HepG2 (cell line): Measurements from ENCODE around the gene LDAH. TPM values are rescaled to one million over a fixed set of nuclear protein-coding genes. Genes with fewer than 3 reads are reported as not detected.

Experiments
- ATAC-seq: fragments of 200-7000 bp; cut with Tn5 transposase; 3 replicates; pipeline ENCODE4 v1.9.1; 2020; ENCODE audit warnings: mild to moderate bottlenecking, moderate library complexity
- BruUV-seq: library from RNA; stranded (reverse); fragments of 400-500 nt; replicated peaks from 2 replicates; lab custom pipeline; 2021; lab: Mats Ljungman, UMichigan
- CTCF ChIA-PET: fragments of 300-600 bp; formaldehyde crosslinking; extraction: SDS; loops from one replicate; lab custom pipeline; 2021; ENCODE audit warnings: low total read pairs, inconsistent platforms, low intra/inter-chr PET ratio; lab: Yijun Ruan, JAX
- POLR2A ChIA-PET: fragments of 350-600 bp; sonication (Branson Sonifier 250); formaldehyde crosslinking; loops from one replicate; lab custom pipeline; 2020; ENCODE audit warnings: antibody characterized with exemption, inconsistent platforms; lab: Yijun Ruan, JAX
- DNase-seq: peaks from one replicate; pipeline ENCODE4 v3.0.0-alpha.2; 2015; ENCODE audit warnings: low spot score
- FAIRE-seq: peaks from 3 replicates; lab custom pipeline; 2011; peaks lifted over from hg19 to GRCh38; lab: Jason Lieb, UNC
- H2AFZ ChIP-seq: one replicate; pipeline ENCODE4 v1.6.1; 2011; ENCODE audit warnings: low read length, inconsistent platforms
- H3K27ac ChIP-seq: fragments of 300-600 bp; 3 replicates; pipeline ENCODE4 v1.8.0; 2011; ENCODE audit warnings: mixed run types, mild to moderate bottlenecking, mixed read lengths, low read length, inconsistent platforms; ENCODE audit not compliant: insufficient read depth; ENCODE audit errors: extremely low read length
- H3K27me3 ChIP-seq, 2 experiments: fragments of 200-600 bp in 1 of 2; 2 replicates in 1 of 2; 3 replicates in 1 of 2; pipeline versions ENCODE4 v1.6.0 to v1.8.0; 2011; ENCODE audit warnings: low read length in 2 of 2, mild to moderate bottlenecking in 2 of 2, moderate library complexity in 2 of 2, inconsistent platforms in 1 of 2; ENCODE audit not compliant: insufficient read depth in 2 of 2, control insufficient read depth in 1 of 2
- H3K36me3 ChIP-seq, 2 experiments: fragments of 200-600 bp in 1 of 2; replicated peaks in 1 of 2; 2 replicates in 1 of 2; 3 replicates in 1 of 2; pipeline versions ENCODE4 v1.5.1 to v1.8.0; 2011; ENCODE audit warnings: low read length in 2 of 2, inconsistent platforms in 1 of 2; ENCODE audit not compliant: insufficient read depth in 2 of 2, control insufficient read depth in 1 of 2
- H3K4me1 ChIP-seq: 2 replicates; pipeline ENCODE4 v1.5.1; 2012; ENCODE audit warnings: low read length, inconsistent platforms; ENCODE audit not compliant: insufficient read depth
- H3K4me2 ChIP-seq: 2 replicates; pipeline ENCODE4 v1.6.0; 2011; ENCODE audit warnings: low read depth, low read length, inconsistent platforms
- H3K4me3 ChIP-seq, 3 experiments: fragments of 200-600 bp in 1 of 3; sonication (generic), shearing (Covaris generic) in 1 of 3; replicated peaks in 1 of 3; 2 replicates each; pipeline ENCODE4 v1.5.1; 2011 to 2016; ENCODE audit warnings: low read length in 3 of 3, inconsistent platforms in 2 of 3, low read depth in 2 of 3, mild to moderate bottlenecking in 2 of 3, control low read depth in 1 of 3, mixed read lengths in 1 of 3; ENCODE audit not compliant: insufficient read depth in 1 of 3
- H3K79me2 ChIP-seq: one replicate; pipeline ENCODE4 v1.6.1; 2011; ENCODE audit warnings: low read length, inconsistent platforms; ENCODE audit not compliant: insufficient read depth
- H3K9ac ChIP-seq: 2 replicates; pipeline ENCODE4 v1.6.0; 2011; ENCODE audit warnings: mild to moderate bottlenecking, low read depth, low read length, inconsistent platforms; ENCODE audit not compliant: insufficient read depth
- H3K9me3 ChIP-seq: 2 replicates; pipeline ENCODE4 v1.5.1; 2012; ENCODE audit warnings: mild to moderate bottlenecking, low read length
- H4K20me1 ChIP-seq: 2 replicates; pipeline ENCODE4 v1.6.0; 2011; ENCODE audit warnings: inconsistent platforms, mild to moderate bottlenecking, low read length, moderate library complexity; ENCODE audit not compliant: insufficient read depth
- BHLHE40 ChIP-seq: IDR thresholded peaks from 2 replicates; pipeline ENCODE4 v1.6.1; 2011; ENCODE audit warnings: low read length, improper control_type of control experiment
- ELK4 ChIP-seq: sonication (generic); formaldehyde crosslinking; IDR thresholded peaks from 2 replicates; pipeline ENCODE4 v1.9.0; 2021; ENCODE audit warnings: missing genetic modification reagents, borderline replicate concordance
- MTF2 ChIP-seq: sonication (generic); formaldehyde crosslinking; IDR thresholded peaks from 2 replicates; pipeline ENCODE4 v1.5.0; 2020; ENCODE audit warnings: missing genetic modification reagents, borderline replicate concordance
- REPIN1 ChIP-seq: sonication (generic); formaldehyde crosslinking; IDR thresholded peaks from 2 replicates; pipeline ENCODE4 v1.8.0; 2022; ENCODE audit warnings: missing genetic modification reagents, low read depth, mild to moderate bottlenecking, borderline replicate concordance
- SALL1 ChIP-seq: sonication (generic); formaldehyde crosslinking; IDR thresholded peaks from 2 replicates; pipeline ENCODE4 v1.8.0; 2022; ENCODE audit warnings: mild to moderate bottlenecking, missing genetic modification reagents
- ZNF317 ChIP-seq: sonication (generic); formaldehyde crosslinking; IDR thresholded peaks from 2 replicates; pipeline ENCODE4 v1.5.0; 2020; ENCODE audit warnings: mild to moderate bottlenecking, missing genetic modification reagents
- WGBS: methylation state at CpG from one replicate; pipeline ENCODE4 v1.1.6; 2017; ENCODE audit warnings: low lambda C conversion rate; 5-methylcytosine and 5-hydroxymethylcytosine counted together
- in situ Hi-C: cut with HindIII; loops from 2 replicates; pipeline ENCODE4 v1.10.0; 2017; ENCODE audit warnings: low pct_unique_long_range_greater_than_20kb; ENCODE audit not compliant: extremely low pct_ligation_motif_present
- intact Hi-C: fragments of 100-400 bp; cut with micrococcal nuclease; formaldehyde crosslinking; loops from one replicate; pipeline ENCODE4 v1.10.0; 2022; ENCODE audit not compliant: unreplicated experiment
- polyA plus RNA-seq, 8 experiments: library from polyadenylated mRNA; depleted of rRNA in 3 of 8; stranded (reverse) in 7 of 8; unstranded in 1 of 8; fragments of >200 nt; fragmentation: Illumina TruSeq in 4 of 8; extraction: Trizol in 4 of 8; gene quantifications; 2 replicates each; pipeline versions ENCODE4 v1.2.1 to v1.2.3, GENCODE V29; 2011 to 2016; ENCODE audit warnings: low read depth in 4 of 8, missing spikeins in 1 of 8, mixed read lengths in 1 of 8; ENCODE audit not compliant: insufficient read depth in 1 of 8
- total RNA-seq, 5 experiments: library from RNA; depleted of rRNA; stranded (reverse); fragments of >200 nt; fragmentation: Illumina TruSeq; extraction: Trizol; gene quantifications; 2 replicates each; pipeline ENCODE4 v1.2.3, GENCODE V29; 2016; ENCODE audit warnings: low read depth in 1 of 5

LDAH gene
- total and polyA plus RNA-seq, 2 of the 13 experiments (the other 11 are each of a cell fraction or from before 2014, with no cell fraction given): 28.8 to 46.2 TPM

GRCh38 chr2:20652673-20653575 is 170.0 kb downstream of the LDAH start:
- Histone ChIP-seq H3K9me3 (no peaks in the 10 kb centered on the region), H3K79me2 (peaks cover 9% of the 10 kb centered on the region), H3K4me3 (no peak overlapping the region), H4K20me1 (no peaks in the 10 kb centered on the region), H3K27me3 (peaks cover 8 to 29% of the 10 kb centered on the region in 2 experiments; a peak in 4 of 5 replicates), H3K27ac (no peak overlapping the region), H3K4me1 (peaks cover 53% of the 10 kb centered on the region), H3K36me3 (no peaks in the 10 kb centered on the region), H3K9ac (no peak overlapping the region), H2AFZ (no peak overlapping the region), H3K4me2 (peak overlapping the region; percentile 93; the same call in 1 of the 2 replicates)
- intact Hi-C loops: no loop called here
- ChIA-PET POLR2A (interaction anchor here (1.5 to 5.9 kb wide), 5 partner anchors 8 to 205 kb away, joined by 3 to 51 read pairs (median 23); partner anchors contain the start of genes GDF7 and RHOB), CTCF (no interaction called here)
- FAIRE-seq (no peak), DNase-seq (no peak), ATAC-seq (no peak)
- 59% methylated on average over 11 of the region's 11 CpGs for WGBS
- in situ Hi-C loops: loop anchor here (25.0 kb wide), 1 partner anchor 309 kb away; no protein-coding TSS in a partner anchor
- TF ChIP-seq BHLHE40 (peak; percentile 20; the same call in 1 of the 2 replicates), ZNF317 (no peak), SALL1 (CRISPR knock-in tag) (0 out of 2 replicates have a peak, but pooled peaks have one; percentile 14), ELK4 (no peak), MTF2 (CRISPR knock-in tag) (no peak), REPIN1 (no peak)
- no TSS peak for BruUV-seq
